B cell (primary cell): Measurements from ENCODE around the gene CEP63. TPM values are rescaled to one million over a fixed set of nuclear protein-coding genes. Genes with fewer than 3 reads are reported as not detected.

Experiments used
- ATAC-seq: fragments of 200-7000 bp; cut with Tn5 transposase; one replicate; pipeline ENCODE4 v1.10.0; 2021; ENCODE audit warnings: low read depth, mild to moderate bottlenecking, moderate number of reproducible peaks, moderate library complexity
- CTCF ChIA-PET: fragments of 350-600 bp; sonication (Branson Sonifier 250); formaldehyde crosslinking; loops from one replicate; lab custom pipeline; 2021; ENCODE audit warnings: antibody characterized with exemption, inconsistent platforms; lab: Charles Lee
- POLR2A ChIA-PET: fragments of 350-600 bp; sonication (Branson Sonifier 250); formaldehyde crosslinking; loops from one replicate; lab custom pipeline; 2021; ENCODE audit warnings: antibody characterized with exemption; lab: Charles Lee
- DNase-seq: peaks from one replicate; pipeline ENCODE4 v3.0.0; 2013
- H2AFZ ChIP-seq: 2 replicates; pipeline ENCODE4 v1.6.1; 2012; ENCODE audit warnings: mild to moderate bottlenecking, low read depth, low read length; ENCODE audit not compliant: insufficient read depth, poor library complexity, severe bottlenecking
- H3K27ac ChIP-seq, 2 donors: 1 replicate in 1 of 2; 2 replicates in 1 of 2; pipeline ENCODE4 v1.5.1; 2012 to 2013; ENCODE audit warnings: low read length in 2 of 2, mild to moderate bottlenecking in 2 of 2, moderate library complexity in 1 of 2
- H3K27me3 ChIP-seq, 4 experiments: fragments of 200-600 bp in 1 of 4; sonication (generic) in 1 of 4; replicated peaks in 1 of 4; 1 replicate in 2 of 4; 2 replicates in 2 of 4; pipeline versions ENCODE4 v1.6.1 to v1.7.0; 2013 to 2016; ENCODE audit warnings: low read length in 3 of 4, mild to moderate bottlenecking in 2 of 4, mixed read lengths in 1 of 4, moderate library complexity in 1 of 4; ENCODE audit not compliant: insufficient read depth in 4 of 4, control insufficient read depth in 3 of 4; ENCODE audit errors: control extremely low read depth in 1 of 4
- H3K36me3 ChIP-seq, 2 experiments: replicated peaks in 1 of 2; 1 replicate in 1 of 2; 2 replicates in 1 of 2; pipeline versions ENCODE4 v1.6.1 to v1.7.1; 2013; ENCODE audit warnings: low read length in 1 of 2; ENCODE audit not compliant: insufficient read depth in 2 of 2, control insufficient read depth in 1 of 2; ENCODE audit errors: control extremely low read depth in 1 of 2, extremely low read depth in 1 of 2
- H3K4me1 ChIP-seq, 2 donors: fragments of 200-600 bp in 1 of 2; sonication (generic) in 1 of 2; 1 replicate in 1 of 2; 2 replicates in 1 of 2; pipeline versions ENCODE4 v1.5.1 to v1.6.1; 2013 to 2017; ENCODE audit warnings: low read length in 2 of 2; ENCODE audit not compliant: control insufficient read depth in 2 of 2, insufficient read depth in 2 of 2
- H3K4me2 ChIP-seq: replicated peaks from 2 replicates; pipeline ENCODE3; 2012; ENCODE audit warnings: mild to moderate bottlenecking, low read depth, low read length; ENCODE audit not compliant: poor library complexity, severe bottlenecking
- H3K4me3 ChIP-seq, 5 experiments: fragments of 200-600 bp in 1 of 5; sonication (generic) in 1 of 5; 1 replicate in 3 of 5; 2 replicates in 2 of 5; pipeline versions ENCODE4 v1.5.1 to v1.7.0; 2011 to 2016; ENCODE audit warnings: low read length in 4 of 5, mild to moderate bottlenecking in 4 of 5, low read depth in 2 of 5, control low read depth in 1 of 5, moderate library complexity in 1 of 5; ENCODE audit not compliant: insufficient read depth in 1 of 5; ENCODE audit errors: control extremely low read depth in 1 of 5, extremely low read depth in 1 of 5
- H3K79me2 ChIP-seq: fragments of 200-600 bp; sonication (generic); one replicate; pipeline ENCODE4 v1.6.0; 2016; ENCODE audit warnings: low read length; ENCODE audit not compliant: control insufficient read depth, insufficient read depth
- H3K9ac ChIP-seq: fragments of 200-600 bp; sonication (generic); 2 replicates; pipeline ENCODE4 v1.6.1; 2017; ENCODE audit warnings: mild to moderate bottlenecking, low read length, moderate library complexity
- H3K9me3 ChIP-seq, 3 donors: one replicate each; pipeline versions ENCODE4 v1.6.1 to v1.7.1; 2013; ENCODE audit warnings: low read length in 2 of 3; ENCODE audit not compliant: control insufficient read depth in 2 of 3, insufficient read depth in 1 of 3; ENCODE audit errors: control extremely low read depth in 1 of 3
- H4K20me1 ChIP-seq: 2 replicates; pipeline ENCODE4 v1.6.0; 2012; ENCODE audit warnings: mild to moderate bottlenecking, low read length; ENCODE audit not compliant: insufficient read depth, control insufficient read depth, poor library complexity, severe bottlenecking
- H3K27ac Mint-ChIP-seq: one replicate; pipeline ENCODE4 v1.8.0; 2021; ENCODE audit warnings: mixed read lengths
- H3K27me3 Mint-ChIP-seq: one replicate; pipeline ENCODE4 v1.8.0; 2021; ENCODE audit warnings: mixed read lengths
- H3K4me1 Mint-ChIP-seq: one replicate; pipeline ENCODE4 v1.8.0; 2021; ENCODE audit warnings: mixed read lengths
- H3K4me3 Mint-ChIP-seq: one replicate; pipeline ENCODE4 v1.8.0; 2021; ENCODE audit warnings: mixed read lengths
- H3K9me3 Mint-ChIP-seq: one replicate; pipeline ENCODE4 v1.8.0; 2022; ENCODE audit warnings: mixed read lengths; ENCODE audit not compliant: insufficient read depth
- CTCF ChIP-seq: fragments of 200-600 bp; IDR thresholded peaks from one replicate; pipeline ENCODE4 v1.8.0; 2022; ENCODE audit warnings: antibody characterized with exemption, mild to moderate bottlenecking
- EZH2 ChIP-seq: IDR thresholded peaks from 2 replicates; pipeline ENCODE4 v1.6.1; 2012; ENCODE audit warnings: borderline replicate concordance, low read depth, mild to moderate bottlenecking, moderate library complexity, low read length; ENCODE audit not compliant: insufficient read depth, poor library complexity, severe bottlenecking
- WGBS: methylation state at CpG from one replicate; pipeline ENCODE4 v1.1.5; 2013; ENCODE audit warnings: missing lambda C conversion rate; ENCODE audit not compliant: insufficient coverage; 5-methylcytosine and 5-hydroxymethylcytosine counted together
- intact Hi-C: fragments of 100-400 bp; cut with micrococcal nuclease; formaldehyde crosslinking; loops from one replicate; pipeline ENCODE4 v1.10.0; 2022
- polyA plus RNA-seq: library from polyadenylated mRNA; depleted of rRNA; stranded (reverse); fragments of >200 nt; gene quantifications from 2 replicates; pipeline ENCODE4 v1.2.3, GENCODE V29; 2012
- total RNA-seq, 2 donors: library from RNA; stranded (reverse); fragments of 120-200 nt in 1 of 2; gene quantifications; 1 replicate in 1 of 2; 2 replicates in 1 of 2; pipeline versions ENCODE4 v1.2.3 to v1.2.4, GENCODE V29; 2013 to 2022

CEP63 gene
- total and polyA plus RNA-seq, 2 donors (not counting 1 experiment from before 2014, with no cell fraction given), result 9.6 to 35.6 TPM

GRCh38 chr3:134511500-134511899, 25.6 kb downstream of the CEP63 start:
- ChIA-PET POLR2A (no interaction called here), CTCF (no interaction called here)
- Histone ChIP-seq H3K4me3 (no peak overlapping the region), H4K20me1 (no peaks in the 10 kb centered on the region), H3K4me1 (no peaks in the 10 kb centered on the region), H3K9me3 (peaks cover 1 to 11% (median 7%) of the 10 kb centered on the region in 3 donors), H3K9ac (no peak overlapping the region), H3K27me3 (no peaks in the 10 kb centered on the region), H3K79me2 (peaks cover 5% of the 10 kb centered on the region), H3K27ac (peak overlapping the region in 1 of 2 donors; percentile 31), H3K4me2 (no peak overlapping the region), H3K36me3 (peaks cover 3 to 33% of the 10 kb centered on the region in 2 experiments), H2AFZ (no peak overlapping the region)
- intact Hi-C loops, result no loop called here
- Mint-ChIP-seq H3K9me3 (peaks cover 6% of the 10 kb centered on the region), H3K27ac (peak overlapping the region; percentile 71), H3K4me3 (no peak overlapping the region), H3K4me1 (peaks cover 11% of the 10 kb centered on the region), H3K27me3 (no peaks in the 10 kb centered on the region)
- ATAC-seq (no peak), DNase-seq (peak; percentile 7)
- WGBS, result 8% methylated on average over 2 of the region's 2 CpGs
- no peak for TF ChIP-seq EZH2
- no peak for TF ChIP-seq CTCF

DNA sequence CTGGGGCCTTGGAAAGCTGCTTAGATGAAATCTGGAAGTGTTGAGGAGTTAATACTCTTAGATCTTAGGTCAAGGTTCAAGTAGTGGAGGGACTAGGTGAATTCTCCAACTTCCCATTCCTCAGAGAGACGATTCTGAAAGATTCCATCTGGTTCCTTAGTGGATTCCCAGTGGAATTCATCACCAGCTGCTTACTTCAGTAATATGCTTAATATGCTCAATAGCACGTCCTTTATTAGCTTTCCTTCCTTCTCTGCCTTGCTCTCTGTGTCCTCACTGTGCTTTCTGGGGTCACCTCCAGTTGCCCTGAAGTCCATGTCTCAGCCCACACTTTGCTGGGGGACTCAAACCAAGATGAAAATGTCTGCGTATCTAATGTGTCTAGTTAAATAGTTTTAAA, 31.0 kb downstream of the CEP63 start:
- Histone ChIP-seq H3K9me3 (peaks cover 5 to 8% (median 6%) of the 10 kb centered on the region in 3 donors), H3K4me1 (no peaks in the 10 kb centered on the region), H3K27ac (no peak overlapping the region), H3K27me3 (no peaks in the 10 kb centered on the region), H3K4me3 (no peak overlapping the region), H3K4me2 (no peak overlapping the region), H2AFZ (no peak overlapping the region), H3K9ac (no peak overlapping the region), H3K36me3 (peaks cover 6 to 10% of the 10 kb centered on the region in 2 experiments), H3K79me2 (peaks cover 7% of the 10 kb centered on the region), H4K20me1 (no peaks in the 10 kb centered on the region)
- H3K27me3 Mint-ChIP-seq, result no peaks in the 10 kb centered on the region
- ATAC-seq, result no peak
- DNase-seq, result no peak
- ChIA-PET POLR2A (no interaction called here), CTCF (no interaction called here)
- intact Hi-C loops, result no loop called here
- no peak overlapping the region for H3K4me3 Mint-ChIP-seq
- WGBS, result 93% methylated on average over 2 of the region's 3 CpGs
- no peak overlapping the region for H3K27ac Mint-ChIP-seq
- TF ChIP-seq CTCF, result no peak
- no peak for TF ChIP-seq EZH2
- peaks cover 3% of the 10 kb centered on the region for H3K9me3 Mint-ChIP-seq
- H3K4me1 Mint-ChIP-seq, result peaks cover 2% of the 10 kb centered on the region
